Pancreas (tissue), 10 donors: ENCODE measurements around the gene ZNF451. TPM values are rescaled to one million over a fixed set of nuclear protein-coding genes. Genes with fewer than 3 reads are reported as not detected.

Source experiments
- ATAC-seq, 4 donors: fragments of 200-7000 bp; cut with Tn5 transposase; one replicate each; pipeline versions ENCODE4 v1.8.0 to v1.9.1; 2020; ENCODE audit warnings: mild to moderate bottlenecking in 4 of 4, moderate library complexity in 4 of 4
- DNase-seq, 6 donors: peaks; one replicate each; pipeline ENCODE4 v3.0.0-alpha.2; 2020
- FAIRE-seq: peaks from 2 replicates; lab custom pipeline; 2012; peaks lifted over from hg19 to GRCh38; lab: Jason Lieb, UNC
- H3K27ac ChIP-seq, 4 donors: fragments of 200-600 bp; sonication (generic); 1 replicate in 3 of 4; 2 replicates in 1 of 4; pipeline versions ENCODE4 v1.5.0 to v1.8.0; 2020
- H3K27me3 ChIP-seq, 4 donors: fragments of 200-600 bp; one replicate each; pipeline ENCODE4 v1.8.0; 2021
- H3K36me3 ChIP-seq, 3 donors: fragments of 200-600 bp; sonication (generic) in 1 of 3; one replicate each; pipeline versions ENCODE4 v1.5.0 to v1.8.0; 2020 to 2021
- H3K4me1 ChIP-seq, 3 donors: fragments of 200-600 bp; one replicate each; pipeline ENCODE4 v1.8.0; 2021
- H3K4me3 ChIP-seq, 4 donors: fragments of 200-600 bp; sonication (generic) in 2 of 4; one replicate each; pipeline versions ENCODE4 v1.5.0 to v1.8.0; 2020 to 2021
- H3K9me3 ChIP-seq, 4 donors: fragments of 200-600 bp; one replicate each; pipeline ENCODE4 v1.8.0; 2021
- WGBS, 2 donors: extraction: QIAGEN DNeasy Blood & Tissue Kit; methylation state at CpG; one replicate each; pipeline ENCODE4 v1.1.7; 2013; 5-methylcytosine and 5-hydroxymethylcytosine counted together
- intact Hi-C, 3 donors: fragments of 100-400 bp; cut with DNase I; formaldehyde crosslinking; loops; one replicate each; pipeline versions ENCODE4 v1.11.1 to v1.14.2; 2022
- polyA plus RNA-seq, 2 donors: library from polyadenylated mRNA; stranded (reverse); fragments of 200-250 nt; gene quantifications; one replicate each; pipeline ENCODE4 v1.2.3, GENCODE V29; 2013
- total RNA-seq, 6 donors: library from RNA; stranded (reverse); fragmentation: NEBNext Ultra II Directional in 4 of 6; extraction: Animal tissue kit (Norgen Biotek cat#: 25700) in 4 of 6; gene quantifications; one replicate each; pipeline versions ENCODE4 v1.2.1 to v1.2.4, GENCODE V29; 2021 to 2023
- TF ChIP-seq, protein P1 (sequence below), 4 donors: fragments of 200-600 bp; sonication (generic) in 3 of 4; IDR thresholded peaks; one replicate each; pipeline versions ENCODE4 v1.5.0 to v1.8.0; 2021; ENCODE audit warnings: antibody characterized with exemption in 4 of 4
- donor health status: healthy with polysubstance abuse.
- donor health status: DM: no; HTN: no; CAD: no; lungs with moderate emphysema.
- donor health status: DM: no; HTN: no; CAD: no.
- donor health status: control.
- donor health status: control.
- donor health status: Bipolar disorder and iron deficiency.
- donor health status: DM: yes; HTN: yes; CAD: no.
- donor health status: DM: no; HTN: no; CAD: no.
- donor health status: DM: no; HTN: no; CAD: no.
- donor health status: DM: yes; HTN: yes; CAD: no.

Gene ZNF451
- total and polyA plus RNA-seq, 8 donors: 9.4 to 26.7 (median 18.3) TPM

DNA sequence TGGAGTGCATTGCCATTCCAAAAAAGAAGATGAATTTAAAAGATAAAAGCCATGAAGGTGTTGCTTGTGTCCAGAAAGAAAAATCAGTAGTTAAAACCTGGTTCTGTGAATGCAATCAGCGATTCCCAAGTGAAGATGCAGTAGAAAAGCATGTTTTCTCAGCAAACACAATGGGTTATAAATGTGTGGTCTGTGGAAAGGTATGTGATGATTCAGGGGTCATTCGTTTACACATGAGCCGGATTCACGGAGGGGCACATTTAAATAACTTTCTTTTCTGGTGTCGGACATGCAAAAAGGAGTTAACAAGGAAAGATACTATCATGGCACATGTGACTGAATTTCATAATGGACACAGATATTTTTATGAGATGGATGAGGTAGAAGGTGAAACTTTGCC, 57.4 kb downstream of the ZNF451 start:
- H3K27me3 ChIP-seq: no peaks in the 10 kb centered on the region
- H3K4me1 ChIP-seq: no peaks in the 10 kb centered on the region
- FAIRE-seq (no peak), ATAC-seq (no peak), DNase-seq (no peak)
- H3K36me3 ChIP-seq: peaks cover 0 to 14% (median 0%) of the 10 kb centered on the region in 3 donors
- TF ChIP-seq, protein P1, sequence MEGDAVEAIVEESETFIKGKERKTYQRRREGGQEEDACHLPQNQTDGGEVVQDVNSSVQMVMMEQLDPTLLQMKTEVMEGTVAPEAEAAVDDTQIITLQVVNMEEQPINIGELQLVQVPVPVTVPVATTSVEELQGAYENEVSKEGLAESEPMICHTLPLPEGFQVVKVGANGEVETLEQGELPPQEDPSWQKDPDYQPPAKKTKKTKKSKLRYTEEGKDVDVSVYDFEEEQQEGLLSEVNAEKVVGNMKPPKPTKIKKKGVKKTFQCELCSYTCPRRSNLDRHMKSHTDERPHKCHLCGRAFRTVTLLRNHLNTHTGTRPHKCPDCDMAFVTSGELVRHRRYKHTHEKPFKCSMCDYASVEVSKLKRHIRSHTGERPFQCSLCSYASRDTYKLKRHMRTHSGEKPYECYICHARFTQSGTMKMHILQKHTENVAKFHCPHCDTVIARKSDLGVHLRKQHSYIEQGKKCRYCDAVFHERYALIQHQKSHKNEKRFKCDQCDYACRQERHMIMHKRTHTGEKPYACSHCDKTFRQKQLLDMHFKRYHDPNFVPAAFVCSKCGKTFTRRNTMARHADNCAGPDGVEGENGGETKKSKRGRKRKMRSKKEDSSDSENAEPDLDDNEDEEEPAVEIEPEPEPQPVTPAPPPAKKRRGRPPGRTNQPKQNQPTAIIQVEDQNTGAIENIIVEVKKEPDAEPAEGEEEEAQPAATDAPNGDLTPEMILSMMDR (IDR thresholded peaks at IDR 0.05): no peak
- H3K27ac ChIP-seq: no peak overlapping the region
- no peak overlapping the region for H3K4me3 ChIP-seq
- H3K9me3 ChIP-seq: no peaks in the 10 kb centered on the region
- intact Hi-C loops: no loop called here
- 91% methylated on average over 5 of the region's 5 CpGs for WGBS, 2 donors

- Histone ChIP-seq H3K27ac (no peak overlapping the region), H3K4me1 (no peaks in the 10 kb centered on the region), H3K36me3 (peaks cover 0 to 13% (median 0%) of the 10 kb centered on the region in 3 donors), H3K4me3 (no peak overlapping the region), H3K27me3 (no peaks in the 10 kb centered on the region), H3K9me3 (no peaks in the 10 kb centered on the region)
- ATAC-seq (no peak), FAIRE-seq (no peak), DNase-seq (no peak)
- TF ChIP-seq, protein P1 (IDR thresholded peaks at IDR 0.05): no peak
- 81 to 88% methylated on average over 7 of the region's 7 CpGs for WGBS, 2 donors
- intact Hi-C loops: no loop called here
Measured at GRCh38 chr6:57147955-57148858, 58.2 kb downstream of the ZNF451 start.

DNA sequence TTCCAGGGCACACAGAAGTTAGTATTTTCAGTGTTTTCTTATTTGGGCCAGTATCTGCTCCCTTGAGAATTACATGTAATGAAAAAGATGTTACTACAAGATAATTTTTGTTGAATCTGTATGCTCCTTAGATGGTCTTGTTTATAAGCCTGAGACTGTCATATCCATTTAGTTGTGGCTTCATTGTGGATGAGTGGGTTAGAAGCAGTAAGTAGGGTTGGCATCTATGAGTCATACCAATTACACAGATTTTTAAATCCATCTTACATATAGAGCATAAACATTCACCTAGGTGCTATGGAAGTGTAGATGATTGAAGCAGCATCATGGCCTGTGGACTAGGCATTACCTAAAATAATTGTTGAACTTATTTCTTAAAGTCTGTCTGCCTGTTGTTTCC, 68.7 kb downstream of the ZNF451 start:
- Histone ChIP-seq H3K4me3 (no peak overlapping the region), H3K36me3 (peaks cover 0 to 7% (median 4%) of the 10 kb centered on the region in 3 donors), H3K27ac (no peak overlapping the region), H3K4me1 (no peaks in the 10 kb centered on the region), H3K27me3 (no peaks in the 10 kb centered on the region), H3K9me3 (peaks cover 0 to 2% (median 0%) of the 10 kb centered on the region in 4 donors)
- FAIRE-seq (no peak), ATAC-seq (no peak), DNase-seq (no peak)
- TF ChIP-seq, protein P1 (IDR thresholded peaks at IDR 0.05): no peak
- intact Hi-C loops: no loop called here

GRCh38 chr6:57159127-57159526, 69.1 kb downstream of the ZNF451 start:
- Histone ChIP-seq H3K4me3 (no peak overlapping the region), H3K4me1 (no peaks in the 10 kb centered on the region), H3K27ac (no peak overlapping the region), H3K36me3 (peaks cover 0 to 7% (median 0%) of the 10 kb centered on the region in 3 donors), H3K27me3 (no peaks in the 10 kb centered on the region), H3K9me3 (peaks cover 0 to 2% (median 0%) of the 10 kb centered on the region in 4 donors)
- DNase-seq: no peak
- 91 to 95% methylated on average over 2 of the region's 2 CpGs for WGBS, 2 donors
- FAIRE-seq: no peak
- intact Hi-C loops: no loop called here
- no peak for ATAC-seq
- TF ChIP-seq, protein P1 (IDR thresholded peaks at IDR 0.05): no peak

- TF ChIP-seq, protein P1 (IDR thresholded peaks at IDR 0.05): no peak
Measured at GRCh38 chr6:57162028-57162427, 72.0 kb downstream of the ZNF451 start.

More at GRCh38 chr6:57162028-57162427, 72.0 kb downstream of the ZNF451 start:
- Histone ChIP-seq H3K36me3 (peaks cover 0 to 9% (median 4%) of the 10 kb centered on the region in 3 donors), H3K4me1 (no peaks in the 10 kb centered on the region), H3K27me3 (no peaks in the 10 kb centered on the region), H3K9me3 (peaks cover 0 to 2% (median 0%) of the 10 kb centered on the region in 4 donors), H3K4me3 (no peak overlapping the region), H3K27ac (no peak overlapping the region)
- FAIRE-seq: no peak
- 74 to 75% methylated on average over 2 of the region's 2 CpGs for WGBS, 2 donors
- intact Hi-C loops: no loop called here
- no peak for ATAC-seq
- DNase-seq: no peak
